ENCODE measurements around the gene CDSN.
A peak's percentile ranks its signal among the peaks of the same experiment; 100 is the strongest.

CDSN gene

DNA sequence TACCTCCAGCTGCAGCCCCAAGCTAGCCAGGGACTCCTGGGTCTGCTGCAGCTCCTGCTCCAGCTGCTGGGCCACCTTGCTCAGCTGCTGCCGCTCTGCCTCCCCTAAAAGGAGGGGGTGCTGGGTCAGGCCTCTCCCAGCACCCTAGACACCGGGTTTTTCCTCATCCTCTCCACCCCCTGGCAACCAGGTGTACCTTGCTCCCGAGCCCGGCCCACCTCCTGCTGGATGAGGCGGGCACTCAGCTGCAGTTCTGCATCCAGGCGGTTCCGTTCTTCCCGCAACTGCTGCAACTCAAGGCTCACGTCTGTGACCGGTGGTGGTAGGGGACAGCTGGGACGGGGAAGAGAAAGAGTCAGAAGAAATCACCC is 24.7 kb upstream of the CDSN start:
- DNase-seq = no peak

DNA sequence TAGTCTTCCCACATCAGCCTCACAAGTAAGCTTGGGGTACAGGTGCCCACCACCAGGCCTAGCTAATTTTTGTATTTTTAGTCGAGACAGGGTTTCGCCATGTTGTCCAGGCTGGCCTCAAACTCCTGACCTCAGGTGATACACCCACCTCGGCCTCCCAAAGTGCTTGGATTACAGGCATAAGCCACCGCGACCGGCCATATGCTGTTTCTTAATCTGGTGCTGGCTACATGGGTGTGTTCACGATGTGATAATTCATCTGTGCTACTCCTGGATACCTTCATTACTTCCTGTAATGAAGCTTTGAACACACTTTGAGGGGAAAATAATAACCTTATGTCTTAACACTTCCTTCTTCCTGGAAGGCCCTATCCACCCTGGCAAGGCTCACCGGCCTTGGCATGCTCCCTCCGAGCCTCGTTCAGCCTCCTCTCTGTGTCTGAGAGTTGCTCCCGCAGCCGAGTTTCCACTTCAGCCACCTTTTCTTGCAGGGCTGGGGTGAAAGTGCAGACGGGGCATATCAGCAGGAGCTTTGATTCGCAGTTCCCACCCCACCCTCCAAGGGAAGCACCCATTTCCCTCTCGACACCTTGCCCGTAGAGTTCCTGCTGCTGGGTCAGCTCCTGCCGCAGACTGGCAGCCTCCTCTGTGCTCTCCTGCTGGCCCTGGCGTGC is 24.2 kb upstream of the CDSN start:
- DNase-seq = no peak

DNA sequence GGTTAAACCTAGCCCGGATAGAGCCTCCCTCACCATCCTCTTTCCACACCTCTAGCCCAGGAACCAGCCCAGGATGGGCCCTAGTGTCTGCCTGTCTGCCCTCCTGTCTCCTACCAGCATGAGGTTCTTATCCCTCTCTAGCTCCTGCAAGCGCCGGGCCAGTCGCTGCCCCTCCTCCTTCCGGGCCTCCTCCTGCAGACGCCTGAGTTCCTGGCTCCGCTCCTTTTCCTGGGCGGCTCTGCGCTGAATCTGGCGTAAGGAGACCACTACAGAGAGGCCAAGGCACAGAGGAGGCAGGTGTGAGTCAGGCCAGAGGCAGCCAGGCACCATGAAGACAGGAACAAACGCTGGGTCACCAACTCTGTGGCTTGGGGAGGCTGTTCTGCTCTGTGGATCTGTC is 22.9 kb upstream of the CDSN start:
- no peak for DNase-seq

DNA sequence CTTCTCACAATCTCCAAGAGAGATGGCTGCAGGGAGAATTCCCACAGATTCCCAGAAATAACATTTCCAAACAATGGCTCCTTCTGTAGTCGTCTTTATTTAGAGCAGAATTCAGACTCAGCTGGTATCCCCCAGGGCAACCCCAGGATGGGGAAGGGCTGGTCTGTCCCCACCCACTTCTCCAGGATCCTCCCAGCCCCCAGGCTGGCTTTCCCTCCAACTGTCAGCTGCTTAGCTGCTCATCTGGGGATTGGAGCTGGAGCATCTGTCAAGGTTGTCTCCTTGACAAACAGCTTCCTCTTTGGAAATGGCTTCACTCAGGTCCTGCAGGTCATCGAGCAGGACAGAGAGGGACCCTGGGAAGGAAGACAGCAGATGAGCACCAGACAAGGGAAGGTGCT is 22.1 kb upstream of the CDSN start:
- no peak for DNase-seq

DNA sequence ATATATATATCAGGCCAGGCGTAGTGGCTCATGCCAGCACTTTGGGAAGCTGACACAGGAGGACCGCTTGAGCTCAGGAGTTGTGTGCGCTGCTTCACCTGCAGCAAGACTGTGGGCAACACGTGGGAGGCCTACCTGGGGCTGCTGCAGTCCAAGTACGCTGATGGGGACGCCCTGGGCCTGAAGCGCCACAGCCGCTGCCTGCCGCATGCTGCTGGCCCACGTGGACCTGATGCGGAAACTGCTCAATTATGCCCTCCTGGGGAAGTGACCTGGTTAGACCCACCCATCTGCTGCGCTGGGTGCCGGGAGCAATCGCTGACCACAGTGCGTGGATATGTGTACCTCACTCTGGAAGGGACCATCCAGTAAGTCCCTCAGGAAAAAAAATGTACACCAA is 20.4 kb upstream of the CDSN start:
- DNase-seq = no peak

DNA sequence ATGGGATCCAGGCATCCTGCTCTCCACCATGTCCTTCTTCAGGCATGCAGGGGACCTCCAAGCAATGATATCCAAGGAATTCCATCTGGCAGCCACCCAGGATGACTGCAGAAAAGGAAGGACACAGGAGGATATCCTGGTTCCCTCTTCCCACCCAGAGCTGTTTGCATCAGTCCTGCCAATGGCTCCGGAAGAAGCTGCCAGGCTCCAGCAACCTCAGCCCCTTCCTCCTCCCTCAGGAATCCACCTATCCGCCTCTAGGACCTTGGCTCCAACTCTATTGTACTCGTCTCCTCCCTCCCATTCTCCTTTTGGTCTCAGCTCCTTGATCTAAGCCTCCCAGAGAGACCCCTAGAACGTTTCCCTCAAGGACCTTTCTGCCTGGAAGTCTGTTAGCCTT is 19.4 kb upstream of the CDSN start:
- DNase-seq = no peak

DNA sequence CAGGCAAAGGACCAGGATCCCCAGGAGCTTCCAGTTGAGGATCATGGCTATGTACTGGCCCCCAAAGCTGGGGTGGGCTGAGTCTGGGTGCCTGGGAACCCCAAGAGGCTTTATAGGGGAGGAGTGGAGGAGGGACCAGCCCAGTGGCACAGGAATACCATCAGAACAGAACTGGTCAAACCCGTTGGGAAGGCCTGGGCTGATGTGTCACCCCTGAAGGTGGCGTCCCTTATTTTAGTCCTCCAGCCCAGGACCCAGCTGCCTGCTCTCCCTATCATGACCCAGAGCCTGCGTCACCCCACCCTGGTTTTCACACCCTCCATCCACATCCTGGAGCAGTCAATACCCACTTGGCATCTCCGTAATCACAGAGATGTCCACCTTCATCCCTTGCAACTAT is 18.7 kb upstream of the CDSN start, which contains the start of gene PSORS1C2:
PSORS1C2 (minus strand) TSS at position 85 of the 400 bp plus-strand sequence; CDS start at position 45, 40 bp downstream.
- no peak for DNase-seq

DNA sequence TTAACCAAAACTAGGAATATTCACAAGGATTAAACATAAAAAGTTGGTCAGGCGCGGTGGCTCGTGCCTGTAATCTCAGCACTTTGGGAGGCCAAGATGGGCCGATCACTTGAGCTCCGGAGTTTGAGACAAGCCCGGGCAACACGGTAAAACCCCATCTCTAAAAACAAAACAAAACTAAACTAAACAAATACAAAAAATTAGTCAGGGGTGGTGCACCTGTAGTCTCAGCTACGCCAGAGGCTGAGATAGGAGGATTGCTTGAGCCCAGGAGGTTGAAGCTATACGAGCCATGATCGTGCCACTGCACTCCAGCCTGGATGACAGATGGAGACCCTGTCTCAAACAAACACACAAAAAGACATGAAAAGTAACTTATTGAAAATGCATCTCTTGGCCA is 15.5 kb upstream of the CDSN start:
- no peak for DNase-seq

DNA sequence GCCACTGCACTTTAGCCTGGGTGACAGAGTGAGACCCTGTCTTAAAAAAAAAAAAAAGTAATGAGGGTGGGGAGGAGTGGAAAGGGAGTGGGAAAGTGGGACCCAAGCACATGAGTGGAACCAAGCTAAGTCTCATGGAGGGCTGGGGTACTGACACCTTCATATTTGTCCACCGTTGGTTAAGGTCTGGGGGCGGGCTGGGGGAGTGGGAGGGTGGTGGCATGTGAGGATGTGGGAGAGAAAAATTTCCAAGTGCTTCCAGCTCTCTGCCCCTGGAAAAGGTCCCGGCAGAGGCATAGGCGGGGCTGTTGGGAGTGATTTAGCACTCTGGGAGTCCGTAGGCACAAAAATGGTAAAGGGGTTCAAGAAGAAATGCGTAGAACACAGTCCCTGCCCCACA is 12.6 kb upstream of the CDSN start:
- DNase-seq = no peak

DNA sequence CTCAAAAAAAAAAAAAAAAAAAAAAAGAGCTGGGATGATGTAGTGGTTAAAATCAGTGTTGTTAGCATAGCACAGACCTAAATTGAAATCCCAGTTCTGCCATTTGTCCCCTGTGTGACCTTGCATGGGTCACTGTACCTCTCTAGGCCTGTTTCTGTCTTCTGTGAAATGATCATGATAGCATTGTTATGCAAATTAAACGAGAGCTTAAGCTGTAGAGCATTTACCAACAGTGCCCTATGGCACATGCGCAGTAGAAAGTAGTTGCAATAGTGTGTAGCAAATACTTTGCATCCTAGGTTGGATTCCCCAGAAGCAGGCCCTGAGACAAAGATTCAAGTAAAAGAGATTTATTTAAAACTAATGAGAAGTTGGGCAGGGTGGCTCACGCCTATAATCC is 11.3 kb upstream of the CDSN start:
- DNase-seq = no peak

DNA sequence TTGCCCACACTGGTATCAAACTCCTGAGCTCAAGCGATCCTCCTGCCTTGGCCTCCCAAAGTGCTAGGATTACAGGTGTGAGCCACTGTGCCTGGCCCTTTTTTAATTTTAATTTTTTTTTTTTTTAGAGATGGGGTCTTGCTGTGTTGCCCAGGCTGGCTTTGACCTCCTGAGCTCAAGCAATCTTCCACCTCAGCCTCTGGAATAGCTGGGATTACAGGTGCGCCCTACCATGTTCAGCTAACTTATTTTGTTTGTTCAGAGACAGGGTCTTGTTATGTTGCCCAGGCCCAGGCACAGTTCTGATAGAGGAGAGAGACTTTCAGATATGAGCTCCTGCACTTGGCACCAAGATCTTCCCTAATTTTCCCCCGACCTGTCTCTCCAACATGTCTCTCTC is 10.5 kb upstream of the CDSN start:
- no peak for DNase-seq

DNA sequence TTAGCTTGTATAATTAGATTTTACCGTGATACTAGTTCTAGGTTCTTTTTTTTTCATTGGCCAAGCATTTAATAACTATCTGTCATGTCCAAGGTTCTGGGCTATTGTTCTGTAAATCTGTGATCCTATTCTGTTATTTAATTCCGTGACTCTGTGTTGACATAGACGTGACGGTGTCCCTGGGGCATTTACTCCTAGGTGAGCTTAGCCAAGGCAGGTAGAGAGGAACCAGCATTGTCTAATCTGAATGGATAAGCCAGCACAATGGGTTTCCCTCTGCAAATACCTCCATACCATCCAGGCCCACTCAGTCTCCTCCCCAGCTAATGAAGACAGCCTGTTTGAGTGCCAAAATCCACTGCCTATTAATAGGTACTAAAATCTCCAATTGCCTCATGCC is 8.9 kb upstream of the CDSN start:
- no peak for DNase-seq

DNA sequence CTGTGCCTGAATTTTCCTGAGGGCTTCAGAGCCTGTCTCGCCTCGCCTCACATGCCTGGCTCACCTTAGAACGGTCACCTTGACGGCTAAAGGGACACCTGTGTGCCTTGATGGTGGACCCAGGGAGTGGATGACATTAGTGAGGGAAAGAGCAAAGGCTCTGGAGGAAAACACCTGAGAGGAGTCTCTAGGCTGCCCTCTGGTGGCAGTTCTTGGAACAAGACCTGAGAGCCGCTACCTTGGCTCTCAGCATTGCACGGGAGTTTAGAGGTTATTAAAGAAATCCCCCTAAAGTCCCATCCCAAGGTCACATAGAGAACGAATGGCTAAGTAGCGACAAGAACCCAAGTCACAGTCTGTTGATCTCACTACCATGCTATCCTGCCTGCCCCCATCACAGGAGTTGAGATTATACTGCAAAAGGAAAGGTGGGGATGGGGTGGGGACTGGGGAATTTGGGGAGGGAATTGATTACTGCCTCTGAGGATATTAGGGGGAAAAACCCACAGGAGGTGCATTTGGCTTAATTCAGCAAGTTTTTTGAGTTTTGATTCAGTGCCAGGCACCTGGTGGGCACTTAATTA is 7.9 kb upstream of the CDSN start:
- peak; percentile 78 for DNase-seq

DNA sequence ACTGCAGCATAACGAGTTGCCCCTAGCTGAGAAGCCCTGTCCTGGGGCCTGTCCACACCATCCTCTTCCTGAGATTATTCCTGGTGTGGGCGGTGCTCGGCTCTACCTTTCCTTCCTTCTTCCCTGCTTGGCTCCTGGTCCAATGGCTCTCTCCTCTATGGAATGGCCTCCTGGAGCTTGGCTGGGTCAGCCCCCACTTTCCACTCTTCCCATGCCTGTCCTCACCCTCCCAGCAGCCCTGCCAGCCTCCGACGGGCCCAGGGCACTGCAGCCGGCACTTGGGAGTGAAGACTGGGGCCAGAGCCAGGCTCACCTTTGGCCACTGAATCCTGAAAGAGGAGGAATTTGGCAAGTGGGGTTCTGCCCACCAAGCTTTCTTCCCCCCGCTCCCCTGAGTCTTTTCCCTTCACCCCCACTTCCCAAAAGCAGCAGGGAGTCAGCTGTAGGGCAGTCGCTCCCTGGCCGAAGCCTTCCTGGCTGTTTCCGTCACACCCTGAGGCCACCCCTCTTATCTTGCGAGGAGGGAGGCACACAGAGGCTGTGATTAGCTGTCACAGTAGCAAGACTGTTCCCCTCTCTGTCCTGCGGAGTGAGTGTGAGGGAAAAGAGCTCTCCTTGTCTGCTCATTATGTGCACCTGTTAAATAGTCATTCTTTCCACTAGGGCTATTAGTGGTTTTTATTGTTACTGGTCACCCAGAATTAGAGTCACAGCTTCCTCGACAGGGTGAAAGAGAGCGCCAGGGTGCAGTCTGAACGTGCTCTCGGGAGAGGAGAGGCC is 6.3 kb upstream of the CDSN start:
- no peak for DNase-seq

DNA sequence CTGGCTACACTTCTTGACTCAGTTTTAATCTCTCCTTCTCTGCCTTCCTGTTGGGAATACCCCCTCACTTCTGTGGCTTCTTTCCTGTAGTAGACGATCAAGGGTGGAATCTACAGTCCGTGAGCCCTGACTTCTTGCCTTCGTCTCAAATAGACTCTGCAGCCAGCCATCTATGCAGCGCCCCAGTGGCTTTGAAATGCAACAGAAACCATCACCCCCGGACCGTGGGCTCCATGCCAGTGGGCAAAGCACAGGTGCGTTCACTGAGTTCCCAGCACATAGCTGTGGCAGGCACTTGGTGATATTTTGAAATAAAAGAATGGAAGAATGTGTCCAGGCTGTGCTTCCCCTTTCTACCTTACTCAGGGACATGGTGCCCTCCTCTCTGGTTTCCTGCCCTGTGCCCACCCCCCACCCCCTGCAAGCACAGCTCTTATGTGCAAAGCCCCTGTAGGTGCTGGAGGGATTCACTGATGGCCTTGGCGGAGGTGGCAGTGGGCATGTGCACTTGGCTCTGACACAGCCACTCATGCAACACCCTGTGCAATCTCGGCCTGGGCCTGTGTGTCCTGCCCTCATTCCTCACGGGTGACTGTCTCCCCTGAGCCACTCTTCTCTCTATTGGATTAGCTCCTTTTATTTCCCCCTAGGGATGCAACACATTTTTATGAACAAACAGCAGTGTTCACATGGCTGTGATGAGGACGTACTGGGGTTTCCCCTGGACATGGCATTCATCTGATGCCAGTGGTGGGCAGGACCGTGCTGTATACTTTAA is 5.5 kb upstream of the CDSN start:
- no peak for DNase-seq

DNA sequence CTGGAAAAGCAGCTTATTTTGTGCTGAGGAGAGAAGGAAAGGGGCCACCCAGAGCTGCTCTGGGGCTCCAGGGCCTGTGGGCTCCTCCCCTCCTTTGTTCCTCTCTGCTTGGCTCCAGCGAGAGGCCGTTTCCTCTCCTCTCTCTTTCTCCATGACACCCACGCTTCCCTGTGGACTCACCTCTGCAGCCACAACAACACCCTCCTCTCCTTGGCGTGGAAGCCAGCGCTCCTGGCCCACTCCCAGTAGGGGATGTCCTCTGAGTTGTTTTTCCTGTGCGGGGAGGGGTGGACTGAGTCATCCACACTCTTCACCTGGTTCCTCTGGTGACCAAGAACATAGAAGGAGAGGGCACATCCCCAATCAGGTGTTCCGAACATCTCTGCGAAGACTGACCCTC is 4.9 kb upstream of the CDSN start:
- no peak for DNase-seq

DNA sequence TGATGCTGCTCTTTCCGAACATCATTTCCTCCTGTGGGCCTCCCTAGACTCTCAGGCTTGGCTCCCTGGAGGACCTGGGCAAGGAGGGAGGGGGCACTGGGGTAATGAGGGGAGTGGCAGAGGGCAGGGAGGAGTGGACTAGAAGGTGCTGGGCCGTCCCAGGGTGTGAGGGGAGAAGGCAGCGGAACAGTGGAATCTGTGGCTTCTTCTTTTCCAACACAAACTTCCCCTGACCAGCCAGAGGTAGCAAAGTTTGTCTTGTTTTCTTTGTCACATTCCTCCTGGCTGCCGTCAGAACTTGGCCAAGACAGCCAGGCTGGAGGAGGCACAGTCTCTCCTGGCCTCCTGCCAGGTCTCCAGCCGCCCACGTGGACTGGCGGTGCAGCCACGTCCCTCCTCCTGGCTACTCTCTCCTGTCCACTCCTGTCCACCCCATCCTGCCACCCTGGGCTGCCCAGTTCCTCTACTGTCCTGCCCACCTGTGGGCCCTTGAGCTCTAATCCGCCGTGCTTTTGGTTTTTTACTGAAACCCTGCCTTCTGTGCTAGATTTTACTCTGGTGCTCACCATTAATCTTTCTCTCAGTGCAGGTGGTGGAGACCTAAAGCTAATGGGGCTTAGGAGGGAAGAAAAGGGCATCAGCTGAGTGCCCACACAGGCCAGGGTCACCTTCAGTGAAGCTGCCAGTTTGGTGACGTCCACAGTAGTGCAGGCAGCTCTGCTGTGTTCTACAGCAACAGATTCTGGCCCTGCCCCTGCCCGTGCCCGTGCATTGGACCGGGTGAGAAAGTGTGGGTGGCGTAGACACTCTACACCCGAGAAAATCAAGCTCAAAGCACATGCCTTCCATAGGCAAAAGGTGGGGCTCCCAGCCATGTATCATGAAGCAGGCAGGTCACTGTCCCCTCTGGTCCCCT is 2.8 kb upstream of the CDSN start:
- no peak for DNase-seq

DNA sequence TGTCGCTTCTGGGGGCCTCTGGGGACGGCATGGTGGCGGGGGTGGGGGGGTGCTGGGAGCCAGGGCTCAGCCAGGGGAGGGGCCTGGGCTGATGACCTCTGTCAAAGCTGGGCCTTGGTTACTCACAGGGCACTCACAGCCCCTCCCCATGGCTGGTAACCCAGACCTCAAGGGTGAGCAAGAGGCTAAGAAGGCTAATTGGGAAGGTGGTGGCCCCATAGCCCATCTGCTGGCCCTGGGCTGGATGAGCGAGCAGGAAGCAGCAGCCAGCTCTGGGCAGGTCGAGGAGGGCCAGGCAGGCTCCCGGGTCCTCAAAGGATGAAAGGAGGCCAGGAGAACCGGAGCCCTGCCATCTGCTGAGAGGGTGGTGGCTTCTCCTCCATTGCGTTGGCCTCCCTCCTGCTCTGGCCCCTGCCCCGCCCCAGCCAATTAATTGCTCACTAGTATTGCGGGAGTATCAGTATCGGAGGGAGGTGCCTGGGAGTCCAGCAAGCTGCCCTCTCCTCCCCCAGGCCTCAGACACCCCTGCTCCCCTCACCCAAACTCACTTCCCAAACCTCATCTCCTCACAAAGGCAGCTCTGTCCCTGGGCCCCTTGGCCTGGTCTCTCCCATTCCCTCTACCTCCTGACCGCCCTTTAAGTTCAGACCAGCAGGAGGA is 1.0 kb upstream of the CDSN start:
- DNase-seq = no peak

DNA sequence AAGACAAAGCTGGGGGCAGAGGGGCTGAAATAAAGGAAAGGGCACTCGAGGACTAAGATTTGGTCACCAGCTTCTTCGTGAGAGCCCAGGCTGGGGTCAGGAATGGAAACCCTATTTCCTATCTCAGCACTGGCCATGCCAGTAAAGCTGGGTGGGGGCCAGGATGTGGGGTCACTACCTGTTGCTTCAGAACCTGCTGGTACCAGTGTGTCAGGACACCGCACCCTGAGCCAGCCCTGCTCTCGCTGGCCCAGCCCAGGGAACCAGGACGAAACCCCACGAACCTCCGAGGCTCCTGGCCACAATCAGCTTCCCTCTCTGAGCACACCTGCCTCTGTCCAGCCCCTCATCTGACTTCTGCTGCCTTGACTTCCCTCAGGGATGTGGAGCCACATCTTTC is 2.1 kb downstream of the CDSN start:
- DNase-seq = no peak

DNA sequence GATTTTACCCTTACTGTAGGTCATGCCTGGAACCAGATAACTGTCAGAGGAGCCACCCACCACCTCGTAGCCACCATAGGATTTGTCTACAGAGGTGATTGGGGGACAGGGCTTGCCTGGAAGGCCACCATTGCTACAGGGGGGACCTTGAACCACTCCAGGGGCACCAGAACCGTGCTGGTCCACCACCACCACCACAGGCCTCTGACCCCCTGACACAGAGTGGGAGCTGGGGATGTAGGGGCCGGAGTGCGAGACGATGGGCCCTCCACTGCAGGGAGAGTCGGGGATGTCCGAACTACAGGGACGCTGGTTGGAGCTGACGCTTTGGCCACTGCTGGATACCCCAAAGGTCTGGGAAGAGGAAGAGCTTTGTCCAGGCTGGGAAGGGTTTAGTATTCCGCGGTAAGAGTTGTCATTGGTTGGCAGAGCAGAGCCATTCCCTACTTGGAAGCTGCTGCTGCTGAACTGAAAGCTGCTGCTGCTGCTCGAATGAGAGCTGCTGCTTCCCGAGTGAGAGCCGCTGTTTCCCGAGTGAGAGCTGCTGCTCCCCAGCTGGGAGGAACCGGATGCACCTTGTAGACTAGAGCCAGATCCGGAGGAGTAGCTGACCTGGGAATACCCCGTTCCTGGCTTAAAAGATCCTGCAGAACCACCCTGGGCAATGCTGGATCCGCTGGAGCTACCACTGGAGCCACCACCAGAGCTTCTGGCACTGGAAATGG is 3.4 kb downstream of the CDSN start:
- no peak for DNase-seq

DNA sequence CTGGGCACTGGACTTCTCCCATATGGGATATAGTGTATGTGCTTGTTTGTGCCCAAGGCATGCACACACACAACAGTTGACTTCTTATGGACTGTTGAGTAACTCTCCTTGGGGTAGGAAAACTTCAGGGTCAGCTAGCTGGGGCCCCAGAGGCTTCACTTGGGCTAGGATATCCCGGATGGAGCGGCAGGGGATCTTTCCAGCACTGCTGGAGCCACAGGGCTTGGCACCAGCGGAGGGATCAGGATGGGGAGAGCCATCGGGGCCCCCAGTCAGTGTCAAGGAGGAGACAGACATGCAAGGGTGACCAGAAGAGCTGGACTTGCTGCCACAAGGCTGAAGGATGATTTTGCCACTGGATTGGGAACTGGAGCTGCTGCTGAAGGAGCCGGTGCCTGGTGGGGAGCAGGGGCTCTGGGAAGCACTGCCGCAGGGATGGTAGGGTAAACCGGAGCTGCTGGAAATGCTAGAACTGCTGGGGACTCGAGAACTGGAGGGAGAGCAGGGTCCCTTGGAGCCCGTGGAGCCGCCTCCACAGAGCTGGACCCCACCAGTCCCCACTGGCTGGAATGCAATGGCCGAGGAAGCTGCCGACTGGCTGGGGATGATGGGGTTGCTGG is 4.2 kb downstream of the CDSN start:
- no peak for DNase-seq
